K562 (cell line): ENCODE data around the gene UBE3D. TPM values are rescaled to one million over a fixed set of nuclear protein-coding genes. Genes with fewer than 3 reads are reported as not detected.
A peak's percentile ranks its signal among the peaks of the same experiment; 100 is the strongest.

Source experiments
- CREBBP ChIP-seq: IDR thresholded peaks from one replicate; pipeline ENCODE4 v1.6.1; 2012; ENCODE audit warnings: low read depth, mild to moderate bottlenecking, control low read depth, inconsistent platforms, low read length
- CSDE1 ChIP-seq, 2 experiments: fragments of 450-650 bp; IDR thresholded peaks; 2 replicates each; pipeline ENCODE4 v1.6.1; 2016; ENCODE audit warnings: mild to moderate bottlenecking in 1 of 2
- FOXA1 ChIP-seq: fragments of 450-650 bp; IDR thresholded peaks from 2 replicates; pipeline ENCODE4 v1.6.1; 2016; ENCODE audit warnings: mild to moderate bottlenecking, borderline replicate concordance
- HNRNPLL ChIP-seq: fragments of 200-400 bp; formaldehyde crosslinking; IDR thresholded peaks from 2 replicates; pipeline ENCODE4 v1.6.1; 2017; ENCODE audit warnings: low read length, low read depth, mild to moderate bottlenecking; ENCODE audit not compliant: poor library complexity, severe bottlenecking
- NFYB ChIP-seq: IDR thresholded peaks from 2 replicates; pipeline ENCODE4 v1.6.1; 2011; ENCODE audit warnings: mild to moderate bottlenecking, moderate library complexity; ENCODE audit not compliant: insufficient read length; ENCODE audit errors: extremely low read depth
- POLR3A ChIP-seq: IDR thresholded peaks from 2 replicates; pipeline ENCODE4 v1.6.1; 2011; ENCODE audit warnings: borderline replicate concordance, mild to moderate bottlenecking, moderate library complexity; ENCODE audit not compliant: insufficient read length, insufficient read depth; ENCODE audit errors: extremely low read depth
- SIN3B ChIP-seq: fragments of 450-650 bp; IDR thresholded peaks from 2 replicates; pipeline ENCODE4 v1.6.1; 2017; ENCODE audit warnings: low read depth, mild to moderate bottlenecking, moderate library complexity
- SMC3 ChIP-seq: conservative IDR thresholded peaks from 2 replicates; pipeline ENCODE4 v1.6.1; 2011; ENCODE audit warnings: low read depth, low read length, improper control_type of control experiment; ENCODE audit not compliant: insufficient read depth
- ZC3H4 ChIP-seq: sonication (generic); formaldehyde crosslinking; IDR thresholded peaks from 2 replicates; pipeline ENCODE4 v1.9.0; 2021; ENCODE audit warnings: missing genetic modification reagents, borderline replicate concordance
- ZNF347 ChIP-seq: fragments of 450-650 bp; formaldehyde crosslinking; IDR thresholded peaks from 2 replicates; pipeline ENCODE4 v1.4.0; 2020; ENCODE audit warnings: low read depth, mild to moderate bottlenecking, moderate library complexity
- polyA plus RNA-seq, 8 experiments: library from polyadenylated mRNA; depleted of rRNA in 4 of 8; stranded (reverse) in 5 of 8; unstranded in 3 of 8; fragments of >200 nt; fragmentation: Nextera tagmentation in 2 of 8; fragmentation: Illumina TruSeq in 1 of 8; extraction: Ambion mirVana in 2 of 8; extraction: Trizol in 1 of 8; gene quantifications; 2 replicates each; pipeline versions ENCODE4 v1.2.1 to v1.2.3, GENCODE V29; 2011 to 2014; ENCODE audit warnings: inconsistent platforms in 1 of 8, missing spikeins in 1 of 8
- total RNA-seq, 7 experiments: library from RNA; depleted of rRNA in 6 of 7; stranded (reverse); fragments of >200 nt in 6 of 7; fragmentation: Illumina TruSeq in 2 of 7; extraction: Trizol in 2 of 7; gene quantifications; 2 replicates each; pipeline versions ENCODE4 v1.2.1 to v1.2.3, GENCODE V29; 2011 to 2021; ENCODE audit warnings: low replicate concordance in 1 of 7
- TF ChIP-seq, protein P1 (sequence below), 2 experiments: fragments of 450-650 bp; formaldehyde crosslinking in 1 of 2; IDR thresholded peaks; 2 replicates each; pipeline versions ENCODE4 v1.4.0 to v1.6.1; 2014 to 2020; ENCODE audit warnings: mild to moderate bottlenecking in 2 of 2, borderline replicate concordance in 1 of 2, low read depth in 1 of 2
- TF ChIP-seq, protein P2 (sequence below): sonication (generic); formaldehyde crosslinking; IDR thresholded peaks from 2 replicates; pipeline ENCODE4 v1.8.0; 2022; ENCODE audit warnings: missing genetic modification reagents, mild to moderate bottlenecking, borderline replicate concordance
- TF ChIP-seq, protein P3 (sequence below), 2 experiments: fragments of 450-650 bp; conservative IDR thresholded peaks; 2 replicates each; pipeline ENCODE4 v1.6.1; 2017; ENCODE audit warnings: mild to moderate bottlenecking in 2 of 2, moderate library complexity in 2 of 2
- TF ChIP-seq, protein P4 (sequence below), 3 experiments: IDR thresholded peaks in 2 of 3; conservative IDR thresholded peaks in 1 of 3; 2 replicates each; pipeline ENCODE4 v1.5.1; 2011 to 2012; ENCODE audit warnings: low read length in 3 of 3, mild to moderate bottlenecking in 3 of 3, control low read depth in 2 of 3, improper control_type of control experiment in 1 of 3, inconsistent platforms in 1 of 3, low read depth in 1 of 3, mixed read lengths in 1 of 3, moderate library complexity in 1 of 3; ENCODE audit not compliant: insufficient read depth in 2 of 3

Gene UBE3D
- total and polyA plus RNA-seq, 9 of the 15 experiments (the other 6 are each of a cell fraction or from before 2014, with no cell fraction given): 9.4 to 17.6 (median 11.9) TPM

DNA sequence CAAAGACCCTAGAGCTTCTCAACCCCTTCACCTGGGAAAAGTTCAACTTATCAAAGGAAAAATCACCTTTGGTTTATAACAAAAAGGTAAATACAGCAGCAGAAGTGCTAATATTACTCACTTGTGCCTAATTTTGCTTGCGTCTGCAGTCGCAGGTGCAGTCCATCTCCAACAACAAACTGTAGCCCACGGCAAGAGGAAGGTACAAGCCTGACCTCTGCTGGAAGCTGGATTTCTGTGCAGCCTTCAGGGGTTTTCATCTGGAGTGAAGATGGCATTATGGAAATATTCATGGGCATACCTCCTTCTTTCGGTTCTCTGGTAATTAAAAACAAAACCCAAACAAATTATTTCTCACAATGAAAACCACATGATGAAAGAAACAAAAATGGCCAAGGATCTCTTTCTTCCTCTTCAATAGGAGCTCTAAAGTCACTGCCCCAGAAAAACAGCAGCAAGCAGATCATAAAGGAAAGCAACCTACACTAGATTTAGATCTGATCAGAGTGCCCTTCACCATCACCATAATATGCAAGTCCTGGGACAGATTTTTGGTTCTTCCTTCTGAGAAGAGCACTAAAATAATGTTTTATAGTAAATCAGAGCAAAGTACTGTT lies 7.8 kb downstream of the UBE3D start (continued):
- TF ChIP-seq, protein P1, sequence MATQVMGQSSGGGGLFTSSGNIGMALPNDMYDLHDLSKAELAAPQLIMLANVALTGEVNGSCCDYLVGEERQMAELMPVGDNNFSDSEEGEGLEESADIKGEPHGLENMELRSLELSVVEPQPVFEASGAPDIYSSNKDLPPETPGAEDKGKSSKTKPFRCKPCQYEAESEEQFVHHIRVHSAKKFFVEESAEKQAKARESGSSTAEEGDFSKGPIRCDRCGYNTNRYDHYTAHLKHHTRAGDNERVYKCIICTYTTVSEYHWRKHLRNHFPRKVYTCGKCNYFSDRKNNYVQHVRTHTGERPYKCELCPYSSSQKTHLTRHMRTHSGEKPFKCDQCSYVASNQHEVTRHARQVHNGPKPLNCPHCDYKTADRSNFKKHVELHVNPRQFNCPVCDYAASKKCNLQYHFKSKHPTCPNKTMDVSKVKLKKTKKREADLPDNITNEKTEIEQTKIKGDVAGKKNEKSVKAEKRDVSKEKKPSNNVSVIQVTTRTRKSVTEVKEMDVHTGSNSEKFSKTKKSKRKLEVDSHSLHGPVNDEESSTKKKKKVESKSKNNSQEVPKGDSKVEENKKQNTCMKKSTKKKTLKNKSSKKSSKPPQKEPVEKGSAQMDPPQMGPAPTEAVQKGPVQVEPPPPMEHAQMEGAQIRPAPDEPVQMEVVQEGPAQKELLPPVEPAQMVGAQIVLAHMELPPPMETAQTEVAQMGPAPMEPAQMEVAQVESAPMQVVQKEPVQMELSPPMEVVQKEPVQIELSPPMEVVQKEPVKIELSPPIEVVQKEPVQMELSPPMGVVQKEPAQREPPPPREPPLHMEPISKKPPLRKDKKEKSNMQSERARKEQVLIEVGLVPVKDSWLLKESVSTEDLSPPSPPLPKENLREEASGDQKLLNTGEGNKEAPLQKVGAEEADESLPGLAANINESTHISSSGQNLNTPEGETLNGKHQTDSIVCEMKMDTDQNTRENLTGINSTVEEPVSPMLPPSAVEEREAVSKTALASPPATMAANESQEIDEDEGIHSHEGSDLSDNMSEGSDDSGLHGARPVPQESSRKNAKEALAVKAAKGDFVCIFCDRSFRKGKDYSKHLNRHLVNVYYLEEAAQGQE (IDR thresholded peaks at IDR 0.05; ENCODE audit: borderline replicate concordance): peak; percentile 47; the same call in 1 of the 2 replicates
- TF ChIP-seq, protein P1 (CRISPR knock-in tag; IDR thresholded peaks at IDR 0.05; ENCODE audit: low read depth): no peak
- no peak for TF ChIP-seq ZNF347 (CRISPR knock-in tag)
- TF ChIP-seq, protein P2, sequence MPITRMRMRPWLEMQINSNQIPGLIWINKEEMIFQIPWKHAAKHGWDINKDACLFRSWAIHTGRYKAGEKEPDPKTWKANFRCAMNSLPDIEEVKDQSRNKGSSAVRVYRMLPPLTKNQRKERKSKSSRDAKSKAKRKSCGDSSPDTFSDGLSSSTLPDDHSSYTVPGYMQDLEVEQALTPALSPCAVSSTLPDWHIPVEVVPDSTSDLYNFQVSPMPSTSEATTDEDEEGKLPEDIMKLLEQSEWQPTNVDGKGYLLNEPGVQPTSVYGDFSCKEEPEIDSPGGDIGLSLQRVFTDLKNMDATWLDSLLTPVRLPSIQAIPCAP (CRISPR knock-in tag): no peak
- no peak for TF ChIP-seq ZC3H4 (CRISPR knock-in tag)
- TF ChIP-seq FOXA1: no peak
- no peak for TF ChIP-seq CREBBP
- TF ChIP-seq CSDE1 (IDR thresholded peaks at IDR 0.05): no peak
- TF ChIP-seq NFYB: no peak
- TF ChIP-seq SIN3B: no peak
- no peak for TF ChIP-seq HNRNPLL
- TF ChIP-seq, protein P3, sequence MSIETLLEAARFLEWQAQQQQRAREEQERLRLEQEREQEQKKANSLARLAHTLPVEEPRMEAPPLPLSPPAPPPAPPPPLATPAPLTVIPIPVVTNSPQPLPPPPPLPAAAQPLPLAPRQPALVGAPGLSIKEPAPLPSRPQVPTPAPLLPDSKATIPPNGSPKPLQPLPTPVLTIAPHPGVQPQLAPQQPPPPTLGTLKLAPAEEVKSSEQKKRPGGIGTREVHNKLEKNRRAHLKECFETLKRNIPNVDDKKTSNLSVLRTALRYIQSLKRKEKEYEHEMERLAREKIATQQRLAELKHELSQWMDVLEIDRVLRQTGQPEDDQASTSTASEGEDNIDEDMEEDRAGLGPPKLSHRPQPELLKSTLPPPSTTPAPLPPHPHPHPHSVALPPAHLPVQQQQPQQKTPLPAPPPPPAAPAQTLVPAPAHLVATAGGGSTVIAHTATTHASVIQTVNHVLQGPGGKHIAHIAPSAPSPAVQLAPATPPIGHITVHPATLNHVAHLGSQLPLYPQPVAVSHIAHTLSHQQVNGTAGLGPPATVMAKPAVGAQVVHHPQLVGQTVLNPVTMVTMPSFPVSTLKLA (conservative IDR thresholded peaks at IDR 0.05): no peak
- no peak for TF ChIP-seq POLR3A
- peak; percentile 59 for TF ChIP-seq SMC3
- TF ChIP-seq, protein P4, sequence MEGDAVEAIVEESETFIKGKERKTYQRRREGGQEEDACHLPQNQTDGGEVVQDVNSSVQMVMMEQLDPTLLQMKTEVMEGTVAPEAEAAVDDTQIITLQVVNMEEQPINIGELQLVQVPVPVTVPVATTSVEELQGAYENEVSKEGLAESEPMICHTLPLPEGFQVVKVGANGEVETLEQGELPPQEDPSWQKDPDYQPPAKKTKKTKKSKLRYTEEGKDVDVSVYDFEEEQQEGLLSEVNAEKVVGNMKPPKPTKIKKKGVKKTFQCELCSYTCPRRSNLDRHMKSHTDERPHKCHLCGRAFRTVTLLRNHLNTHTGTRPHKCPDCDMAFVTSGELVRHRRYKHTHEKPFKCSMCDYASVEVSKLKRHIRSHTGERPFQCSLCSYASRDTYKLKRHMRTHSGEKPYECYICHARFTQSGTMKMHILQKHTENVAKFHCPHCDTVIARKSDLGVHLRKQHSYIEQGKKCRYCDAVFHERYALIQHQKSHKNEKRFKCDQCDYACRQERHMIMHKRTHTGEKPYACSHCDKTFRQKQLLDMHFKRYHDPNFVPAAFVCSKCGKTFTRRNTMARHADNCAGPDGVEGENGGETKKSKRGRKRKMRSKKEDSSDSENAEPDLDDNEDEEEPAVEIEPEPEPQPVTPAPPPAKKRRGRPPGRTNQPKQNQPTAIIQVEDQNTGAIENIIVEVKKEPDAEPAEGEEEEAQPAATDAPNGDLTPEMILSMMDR (IDR thresholded peaks at IDR 0.05 in 2 of 3, conservative IDR thresholded peaks at IDR 0.05 in 1 of 3; ENCODE audit: insufficient read depth in 2 of 3, low read depth in 1 of 3, low read length in 3 of 3): peak; percentile 68 to 80 (median 75)
